Suprapubic skin (tissue), 4 donors: ENCODE results near the gene ANO9. TPM values are rescaled to one million over a fixed set of nuclear protein-coding genes. Genes with fewer than 3 reads are reported as not detected.

ENCODE experiments used
- DNase-seq, 2 donors: peaks; one replicate each; pipeline ENCODE4 v3.0.0-alpha.2; 2019; ENCODE audit warnings: low spot score in 2 of 2
- H3K27ac ChIP-seq: fragments of 200-600 bp; sonication (generic); one replicate; pipeline ENCODE4 v1.5.1; 2019
- H3K27me3 ChIP-seq: fragments of 200-600 bp; sonication (generic); one replicate; pipeline ENCODE4 v1.5.1; 2019
- H3K36me3 ChIP-seq: fragments of 200-600 bp; sonication (generic); one replicate; pipeline ENCODE4 v1.5.1; 2019
- H3K4me1 ChIP-seq: fragments of 200-600 bp; sonication (generic); one replicate; pipeline ENCODE4 v1.5.1; 2019
- H3K4me3 ChIP-seq: fragments of 200-600 bp; sonication (generic); one replicate; pipeline ENCODE4 v1.5.1; 2019; ENCODE audit warnings: mild to moderate bottlenecking
- H3K9me3 ChIP-seq: fragments of 200-600 bp; sonication (generic); one replicate; pipeline ENCODE4 v1.5.1; 2019
- CTCF ChIP-seq, 2 donors: fragments of 200-600 bp in 1 of 2; fragments of 450-650 bp in 1 of 2; sonication (generic) in 1 of 2; IDR thresholded peaks; one replicate each; pipeline ENCODE4 v1.5.1; 2016 to 2019; ENCODE audit warnings: antibody characterized with exemption in 2 of 2, mild to moderate bottlenecking in 1 of 2, moderate library complexity in 1 of 2
- EP300 ChIP-seq: sonication (generic); formaldehyde crosslinking; IDR thresholded peaks from one replicate; pipeline ENCODE4 v1.6.1; 2017; ENCODE audit warnings: antibody characterized with exemption
- POLR2A ChIP-seq, 2 donors: fragments of 450-650 bp; IDR thresholded peaks; one replicate each; pipeline ENCODE4 v1.6.1; 2017; ENCODE audit warnings: antibody characterized with exemption in 2 of 2, mild to moderate bottlenecking in 2 of 2, moderate library complexity in 2 of 2
- POLR2AphosphoS5 ChIP-seq, 3 donors: sonication (generic); formaldehyde crosslinking; IDR thresholded peaks; one replicate each; pipeline ENCODE4 v1.6.1; 2017; ENCODE audit warnings: antibody characterized with exemption in 3 of 3
- WGBS: methylation state at CpG from one replicate; pipeline ENCODE4 v1.1.5; 2018; 5-methylcytosine and 5-hydroxymethylcytosine counted together
- total RNA-seq, 4 donors: library from RNA; depleted of rRNA; stranded (reverse); fragments of >200 nt; gene quantifications; one replicate each; pipeline ENCODE4 v1.1.0, GENCODE V29; 2016

Gene ANO9
- total RNA-seq, 4 donors from 2014 or later: 76.8 to 166 (median 103) TPM

DNA sequence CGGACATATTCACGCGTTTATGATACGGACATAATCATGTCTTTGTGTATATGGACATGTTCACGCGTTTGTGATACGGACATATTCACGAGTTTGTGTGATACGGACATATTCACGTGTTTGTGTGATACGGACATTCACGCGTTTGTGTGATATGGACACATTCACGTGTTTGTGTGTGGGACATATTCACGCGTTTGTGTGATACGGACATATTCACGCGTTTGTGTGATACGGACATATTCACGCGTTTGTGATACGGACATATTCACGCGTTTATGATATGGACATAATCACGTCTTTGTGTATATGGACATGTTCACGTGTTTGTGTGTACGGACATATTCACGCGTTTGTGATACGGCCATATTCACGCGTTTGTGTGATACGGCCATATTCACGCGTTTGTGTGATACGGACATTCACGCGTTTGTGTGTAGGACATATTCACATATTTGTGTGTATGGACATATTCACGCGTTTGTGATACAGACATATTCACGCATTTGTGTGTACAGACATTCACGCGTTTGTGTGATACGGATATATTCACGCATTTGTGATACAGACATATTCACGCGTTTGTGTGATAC, 33.2 kb upstream of the ANO9 start:
- 97% methylated on average over 48 of the region's 48 CpGs for WGBS
- TF ChIP-seq CTCF (IDR thresholded peaks at IDR 0.05) (no peak), EP300 (no peak), POLR2A (IDR thresholded peaks at IDR 0.05) (no peak), POLR2AphosphoS5 (IDR thresholded peaks at IDR 0.05) (no peak)
- Histone ChIP-seq H3K36me3 (no peaks in the 10 kb centered on the region), H3K27me3 (no peaks in the 10 kb centered on the region), H3K9me3 (no peaks in the 10 kb centered on the region), H3K4me3 (no peak overlapping the region), H3K27ac (no peak overlapping the region), H3K4me1 (peaks cover 6% of the 10 kb centered on the region)
- DNase-seq: no peak

DNA sequence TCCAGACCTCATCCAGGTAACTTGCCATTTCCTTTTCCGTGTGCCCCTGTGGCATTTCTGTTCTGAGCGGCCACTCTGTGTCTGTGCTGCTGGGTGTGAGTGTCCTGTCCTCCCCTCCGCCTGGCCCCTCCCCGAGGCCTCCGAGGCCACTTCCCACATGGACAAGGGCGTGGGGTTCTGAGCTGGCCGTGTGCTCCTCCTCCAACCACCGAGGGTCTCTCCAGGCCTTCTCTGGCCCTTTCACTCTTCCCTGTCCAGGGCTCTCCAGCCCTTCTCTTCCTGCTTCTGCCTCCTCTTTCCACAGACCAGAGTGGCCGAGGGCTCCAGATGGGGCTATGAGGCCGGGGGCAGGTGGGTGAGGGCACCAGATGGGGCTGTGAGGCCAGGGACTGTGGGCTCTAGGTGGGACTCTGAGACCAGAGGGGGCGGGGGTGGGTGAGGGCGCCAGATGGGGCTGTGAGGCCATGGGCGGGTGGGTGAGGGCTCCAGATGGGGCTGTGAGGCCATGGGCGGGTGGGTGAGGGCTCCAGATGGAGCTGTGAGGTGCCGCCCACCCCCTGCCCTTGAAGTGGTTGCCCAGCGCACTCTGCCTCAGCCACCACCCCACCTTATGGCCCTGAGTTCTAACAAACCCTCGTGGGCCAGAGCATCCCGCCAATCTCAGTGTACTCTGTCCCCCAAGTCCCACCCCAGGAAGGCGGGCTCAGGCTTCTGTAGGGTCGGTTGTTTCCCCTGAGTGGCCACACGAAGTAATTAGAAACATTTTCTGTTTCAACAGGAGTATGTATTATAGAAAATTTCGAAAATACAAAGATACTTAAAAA, 32.4 kb upstream of the ANO9 start:
- TF ChIP-seq POLR2AphosphoS5 (IDR thresholded peaks at IDR 0.05) (no peak), POLR2A (IDR thresholded peaks at IDR 0.05) (no peak), EP300 (no peak), CTCF (IDR thresholded peaks at IDR 0.05) (no peak)
- Histone ChIP-seq H3K4me3 (no peak overlapping the region), H3K4me1 (peaks cover 14% of the 10 kb centered on the region), H3K36me3 (no peaks in the 10 kb centered on the region), H3K9me3 (no peaks in the 10 kb centered on the region), H3K27ac (no peak overlapping the region), H3K27me3 (no peaks in the 10 kb centered on the region)
- WGBS: 90% methylated on average over 19 of the region's 22 CpGs
- no peak for DNase-seq

GRCh38 chr11:473415-473814, 31.6 kb upstream of the ANO9 start:
- peaks cover 14% of the 10 kb centered on the region for H3K4me1 ChIP-seq
- H3K27ac ChIP-seq: no peak overlapping the region
- no peaks in the 10 kb centered on the region for H3K9me3 ChIP-seq
- DNase-seq: no peak
- H3K36me3 ChIP-seq: no peaks in the 10 kb centered on the region
- TF ChIP-seq POLR2AphosphoS5 (IDR thresholded peaks at IDR 0.05) (no peak), CTCF (IDR thresholded peaks at IDR 0.05) (no peak), EP300 (no peak), POLR2A (IDR thresholded peaks at IDR 0.05) (no peak)
- H3K27me3 ChIP-seq: no peaks in the 10 kb centered on the region
- 95% methylated on average over 19 of the region's 19 CpGs for WGBS
- H3K4me3 ChIP-seq: no peak overlapping the region

DNA sequence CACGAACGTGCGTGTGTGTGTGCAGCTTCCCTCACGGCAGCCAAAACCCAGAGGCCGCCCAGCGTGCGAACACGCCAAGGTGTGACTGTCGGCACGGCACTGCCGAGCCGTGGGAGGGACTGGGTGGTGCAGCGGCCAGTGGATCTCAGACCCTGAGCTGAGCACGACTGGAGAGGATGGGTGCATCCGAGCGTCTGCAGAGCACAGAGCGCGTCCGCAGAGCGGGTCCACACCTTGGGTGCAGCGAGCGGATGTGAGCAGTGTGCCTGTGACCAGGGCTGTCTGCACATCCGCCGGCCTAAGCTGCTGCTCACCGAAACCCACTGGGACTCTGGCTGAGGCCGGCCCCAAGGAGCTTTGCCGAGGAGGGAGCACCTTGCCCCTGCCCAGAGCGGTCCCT, 31.0 kb upstream of the ANO9 start:
- peaks cover 14% of the 10 kb centered on the region for H3K4me1 ChIP-seq
- H3K27ac ChIP-seq: no peak overlapping the region
- H3K27me3 ChIP-seq: no peaks in the 10 kb centered on the region
- DNase-seq: no peak
- TF ChIP-seq POLR2A (IDR thresholded peaks at IDR 0.05) (no peak), CTCF (IDR thresholded peaks at IDR 0.05) (no peak), EP300 (no peak), POLR2AphosphoS5 (IDR thresholded peaks at IDR 0.05) (no peak)
- H3K9me3 ChIP-seq: no peaks in the 10 kb centered on the region
- no peak overlapping the region for H3K4me3 ChIP-seq
- WGBS: 93% methylated on average over 24 of the region's 28 CpGs
- H3K36me3 ChIP-seq: no peaks in the 10 kb centered on the region

GRCh38 chr11:472272-472671, 30.5 kb upstream of the ANO9 start:
- Histone ChIP-seq H3K9me3 (no peaks in the 10 kb centered on the region), H3K36me3 (no peaks in the 10 kb centered on the region), H3K27me3 (no peaks in the 10 kb centered on the region), H3K27ac (no peak overlapping the region), H3K4me1 (peaks cover 14% of the 10 kb centered on the region), H3K4me3 (no peak overlapping the region)
- 100% methylated on average over 1 of the region's 13 CpGs for WGBS
- TF ChIP-seq CTCF (IDR thresholded peaks at IDR 0.05) (no peak), POLR2AphosphoS5 (IDR thresholded peaks at IDR 0.05) (no peak), POLR2A (IDR thresholded peaks at IDR 0.05) (no peak), EP300 (no peak)
- DNase-seq: no peak
